A673 (cell line): Measurements from ENCODE around the gene ABCA4.

Source experiments
- EZH2 ChIP-seq: fragments of 200-600 bp; sonication (generic); IDR thresholded peaks from 2 replicates; pipeline ENCODE4 v1.6.1; 2017; ENCODE audit warnings: borderline replicate concordance, low read depth, mild to moderate bottlenecking, mixed read lengths, antibody characterized with exemption, low read length; ENCODE audit not compliant: poor library complexity, severe bottlenecking
- TF ChIP-seq, protein P1 (sequence below): fragments of 300-800, 200-600 bp; sonication (generic); conservative IDR thresholded peaks from 2 replicates; pipeline ENCODE4 v1.5.1; 2017; ENCODE audit warnings: low read depth, mild to moderate bottlenecking, antibody characterized with exemption, low read length, moderate library complexity, mixed read lengths

DNA sequence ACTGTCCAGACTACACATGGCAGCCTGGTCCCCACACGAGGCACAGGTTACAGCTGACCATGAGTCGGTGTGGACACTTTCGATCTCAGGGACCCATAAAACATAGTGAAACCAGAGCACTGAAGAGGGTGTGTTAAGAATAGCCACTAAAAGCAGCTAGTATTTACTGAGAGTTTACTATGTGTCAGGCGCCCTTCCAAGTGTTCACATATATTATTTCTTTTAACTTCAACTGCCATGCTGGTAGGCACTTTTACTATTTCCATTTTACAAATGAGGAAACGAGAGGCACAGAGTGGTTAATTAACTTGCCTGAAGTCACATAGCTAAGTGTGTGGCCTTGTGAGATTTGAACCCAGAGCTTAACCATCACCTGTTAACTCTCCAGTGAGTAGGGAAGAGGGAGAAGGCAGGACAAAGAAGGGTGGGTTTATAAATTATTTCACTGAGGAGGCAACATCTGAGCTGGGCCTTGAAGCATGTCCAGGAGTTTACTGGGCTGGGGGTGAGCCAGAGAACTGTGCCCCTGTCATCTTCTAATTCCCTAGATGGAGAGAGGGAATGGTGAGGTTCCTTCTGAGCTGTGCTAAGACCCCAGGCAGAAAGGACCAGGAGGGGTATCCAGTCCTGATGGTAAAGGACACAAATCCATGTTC is 20.7 kb downstream of the ABCA4 start:
- TF ChIP-seq, protein P1, sequence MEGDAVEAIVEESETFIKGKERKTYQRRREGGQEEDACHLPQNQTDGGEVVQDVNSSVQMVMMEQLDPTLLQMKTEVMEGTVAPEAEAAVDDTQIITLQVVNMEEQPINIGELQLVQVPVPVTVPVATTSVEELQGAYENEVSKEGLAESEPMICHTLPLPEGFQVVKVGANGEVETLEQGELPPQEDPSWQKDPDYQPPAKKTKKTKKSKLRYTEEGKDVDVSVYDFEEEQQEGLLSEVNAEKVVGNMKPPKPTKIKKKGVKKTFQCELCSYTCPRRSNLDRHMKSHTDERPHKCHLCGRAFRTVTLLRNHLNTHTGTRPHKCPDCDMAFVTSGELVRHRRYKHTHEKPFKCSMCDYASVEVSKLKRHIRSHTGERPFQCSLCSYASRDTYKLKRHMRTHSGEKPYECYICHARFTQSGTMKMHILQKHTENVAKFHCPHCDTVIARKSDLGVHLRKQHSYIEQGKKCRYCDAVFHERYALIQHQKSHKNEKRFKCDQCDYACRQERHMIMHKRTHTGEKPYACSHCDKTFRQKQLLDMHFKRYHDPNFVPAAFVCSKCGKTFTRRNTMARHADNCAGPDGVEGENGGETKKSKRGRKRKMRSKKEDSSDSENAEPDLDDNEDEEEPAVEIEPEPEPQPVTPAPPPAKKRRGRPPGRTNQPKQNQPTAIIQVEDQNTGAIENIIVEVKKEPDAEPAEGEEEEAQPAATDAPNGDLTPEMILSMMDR: no peak
- no peak for TF ChIP-seq EZH2
